H1 (cell line): ENCODE measurements around the gene SCAPER. TPM values are rescaled to one million over a fixed set of nuclear protein-coding genes. Genes with fewer than 3 reads are reported as not detected.
"Not testable (repeated sequence)": the region's sequence is repeated elsewhere in the genome, so short reads cannot be mapped to it uniquely, and the experiment has no call there.

Experiments
- CTCF ChIA-PET: fragments of 300-600 bp; sonication (Branson Sonifier 250); formaldehyde crosslinking; loops from one replicate; lab custom pipeline; 2021; ENCODE audit not compliant: partially characterized antibody; lab: Charles Lee
- POLR2A ChIA-PET: fragments of 300-600 bp; sonication (Branson Sonifier 250); formaldehyde crosslinking; loops from one replicate; lab custom pipeline; 2021; ENCODE audit warnings: inconsistent platforms; ENCODE audit not compliant: partially characterized antibody; lab: Charles Lee
- DNase-seq, 2 experiments: peaks; one replicate each; pipeline versions ENCODE4 v3.0.0 to v3.0.0-alpha.2; 2010 to 2022; ENCODE audit warnings: low spot score in 2 of 2, low read depth in 1 of 2, mixed read lengths in 1 of 2
- FAIRE-seq: peaks from 2 replicates; lab custom pipeline; 2011; peaks lifted over from hg19 to GRCh38; lab: Jason Lieb, UNC
- H2AFZ ChIP-seq: 2 replicates; pipeline ENCODE4 v1.8.1; 2012; ENCODE audit warnings: low read length, inconsistent platforms
- H2AK5ac ChIP-seq: 2 replicates; pipeline ENCODE4 v1.6.1; 2013; ENCODE audit warnings: low read depth, low read length
- H2BK120ac ChIP-seq: replicated peaks from 2 replicates; pipeline ENCODE3; 2013; ENCODE audit warnings: low read depth, low read length, inconsistent platforms
- H2BK12ac ChIP-seq: 2 replicates; pipeline ENCODE4 v1.6.1; 2013; ENCODE audit warnings: low read depth, low read length
- H2BK15ac ChIP-seq: 2 replicates; pipeline ENCODE4 v1.6.1; 2013; ENCODE audit warnings: low read length
- H2BK20ac ChIP-seq: 2 replicates; pipeline ENCODE4 v1.6.1; 2013; ENCODE audit warnings: low read length
- H2BK5ac ChIP-seq: 2 replicates; pipeline ENCODE4 v1.6.1; 2013; ENCODE audit warnings: low read depth, low read length
- H3K14ac ChIP-seq: 2 replicates; pipeline ENCODE4 v1.6.1; 2013; ENCODE audit warnings: inconsistent platforms; ENCODE audit not compliant: insufficient read length
- H3K18ac ChIP-seq: 2 replicates; pipeline ENCODE4 v1.6.1; 2013; ENCODE audit warnings: low read length; ENCODE audit errors: extremely low read depth
- H3K23ac ChIP-seq: 2 replicates; pipeline ENCODE4 v1.6.1; 2013; ENCODE audit warnings: inconsistent platforms; ENCODE audit not compliant: insufficient read length
- H3K23me2 ChIP-seq: 2 replicates; pipeline ENCODE4 v1.6.1; 2013; ENCODE audit warnings: low read depth, low read length
- H3K27ac ChIP-seq: 2 replicates; pipeline ENCODE4 v1.6.1; 2011; ENCODE audit warnings: low read depth, low read length, inconsistent platforms
- H3K27me3 ChIP-seq, 4 experiments: replicated peaks in 1 of 4; 1 replicate in 1 of 4; 2 replicates in 3 of 4; pipeline versions ENCODE4 v1.6.1 to v1.8.1; 2011 to 2013; ENCODE audit warnings: low read length in 3 of 4, mild to moderate bottlenecking in 3 of 4, inconsistent platforms in 2 of 4, mixed read lengths in 2 of 4, moderate library complexity in 1 of 4; ENCODE audit not compliant: control insufficient read depth in 3 of 4, insufficient read depth in 3 of 4; ENCODE audit errors: extremely low read depth in 1 of 4
- H3K36me3 ChIP-seq, 4 experiments: 2 replicates each; pipeline versions ENCODE4 v1.6.1 to v1.8.1; 2011 to 2013; ENCODE audit warnings: mild to moderate bottlenecking in 4 of 4, low read length in 3 of 4, moderate library complexity in 2 of 4, control low read depth in 1 of 4, inconsistent platforms in 1 of 4; ENCODE audit not compliant: insufficient read depth in 4 of 4, control insufficient read depth in 2 of 4
- H3K4ac ChIP-seq: replicated peaks from 2 replicates; pipeline ENCODE3; 2013; ENCODE audit warnings: low read length, low read depth, mixed read lengths, inconsistent platforms; ENCODE audit not compliant: insufficient read length
- H3K4me1 ChIP-seq, 4 experiments: replicated peaks in 1 of 4; 1 replicate in 1 of 4; 2 replicates in 3 of 4; pipeline versions ENCODE4 v1.6.1 to v1.8.1; 2011 to 2013; ENCODE audit warnings: low read length in 3 of 4, inconsistent platforms in 2 of 4, mixed read lengths in 1 of 4; ENCODE audit not compliant: insufficient read depth in 4 of 4, control insufficient read depth in 3 of 4
- H3K4me2 ChIP-seq, 2 experiments: 2 replicates each; pipeline versions ENCODE4 v1.6.1 to v1.8.1; 2011 to 2013; ENCODE audit warnings: low read depth in 2 of 2, low read length in 2 of 2, control low read depth in 1 of 2, inconsistent platforms in 1 of 2, mild to moderate bottlenecking in 1 of 2; ENCODE audit not compliant: insufficient read depth in 1 of 2
- H3K4me3 ChIP-seq, 4 experiments: fragments of 200-600, 300-600 bp in 1 of 4; sonication (generic), shearing (Covaris generic), sonication (Bioruptor Twin) in 1 of 4; 2 replicates each; pipeline versions ENCODE4 v1.5.1 to v1.8.1; 2011 to 2016; ENCODE audit warnings: low read length in 4 of 4, low read depth in 3 of 4, control low read depth in 2 of 4, inconsistent platforms in 2 of 4, mild to moderate bottlenecking in 2 of 4, mixed read lengths in 1 of 4, moderate library complexity in 1 of 4; ENCODE audit not compliant: insufficient read depth in 2 of 4; ENCODE audit errors: extremely low read depth in 1 of 4
- H3K56ac ChIP-seq: replicated peaks from 2 replicates; pipeline ENCODE3; 2013; ENCODE audit warnings: low read depth, mild to moderate bottlenecking, mixed read lengths, low read length, inconsistent platforms; ENCODE audit not compliant: insufficient read length
- H3K79me1 ChIP-seq: 2 replicates; pipeline ENCODE4 v1.6.1; 2013; ENCODE audit warnings: low read depth, low read length, control low read depth
- H3K79me2 ChIP-seq, 2 experiments: 2 replicates each; pipeline versions ENCODE4 v1.6.1 to v1.8.1; 2012 to 2013; ENCODE audit warnings: low read length in 2 of 2, mild to moderate bottlenecking in 2 of 2, inconsistent platforms in 1 of 2; ENCODE audit not compliant: insufficient read depth in 2 of 2, control insufficient read depth in 1 of 2
- H3K9ac ChIP-seq, 4 experiments: replicated peaks in 1 of 4; 1 replicate in 1 of 4; 2 replicates in 3 of 4; pipeline versions ENCODE4 v1.6.1 to v1.8.1; 2011 to 2013; ENCODE audit warnings: low read depth in 3 of 4, low read length in 3 of 4, control low read depth in 2 of 4, mild to moderate bottlenecking in 2 of 4, moderate library complexity in 2 of 4, inconsistent platforms in 1 of 4; ENCODE audit errors: extremely low read depth in 1 of 4
- H3K9me3 ChIP-seq, 2 experiments: 2 replicates each; pipeline versions ENCODE4 v1.6.1 to v1.8.1; 2012 to 2013; ENCODE audit warnings: mild to moderate bottlenecking in 2 of 2, moderate library complexity in 2 of 2, control low read depth in 1 of 2, inconsistent platforms in 1 of 2, low read depth in 1 of 2, low read length in 1 of 2, mixed read lengths in 1 of 2; ENCODE audit not compliant: insufficient read depth in 2 of 2
- H4K20me1 ChIP-seq, 2 experiments: replicated peaks in 1 of 2; 2 replicates each; pipeline versions ENCODE3 to v1.8.1; 2011 to 2013; ENCODE audit warnings: inconsistent platforms in 2 of 2, low read length in 2 of 2, mild to moderate bottlenecking in 1 of 2; ENCODE audit not compliant: insufficient read depth in 2 of 2, control insufficient read depth in 1 of 2
- H4K5ac ChIP-seq: 2 replicates; pipeline ENCODE4 v1.6.1; 2013; ENCODE audit warnings: low read length, low read depth, mixed read lengths, inconsistent platforms; ENCODE audit not compliant: insufficient read length
- H4K8ac ChIP-seq: 2 replicates; pipeline ENCODE4 v1.8.0; 2013; ENCODE audit warnings: mild to moderate bottlenecking, moderate library complexity, low read length, inconsistent platforms; ENCODE audit not compliant: insufficient read depth; ENCODE audit errors: extremely low read depth
- H4K91ac ChIP-seq: replicated peaks from 2 replicates; pipeline ENCODE3; 2013; ENCODE audit warnings: low read length, mixed read lengths, inconsistent platforms; ENCODE audit not compliant: insufficient read length
- WGBS, 2 experiments: shearing (Covaris generic) in 1 of 2; methylation state at CpG; one replicate each; pipeline versions ENCODE4 v1.1.6 to v1.1.7; 2013 to 2015; ENCODE audit warnings: low lambda C conversion rate in 2 of 2, mixed read lengths in 2 of 2, inconsistent platforms in 1 of 2, low coverage in 1 of 2, missing lambda C conversion rate in 1 of 2; ENCODE audit not compliant: insufficient replicate concordance in 2 of 2, insufficient coverage in 1 of 2, insufficient read length in 1 of 2; ENCODE audit errors: extremely low coverage in 1 of 2, missing lambda C conversion rate in 1 of 2; 5-methylcytosine and 5-hydroxymethylcytosine counted together
- microRNA-seq, 2 experiments: library from miRNA; unstranded; fragments of <30 nt; microRNA quantifications; one replicate each; pipeline versions ENCODE4 to v1.2.0, GENCODE V29; 2016 to 2020; ENCODE audit warnings: borderline microRNAs expressed in 2 of 2, borderline number of aligned reads in 2 of 2, borderline replicate concordance in 1 of 2
- polyA plus RNA-seq, 7 experiments: library from polyadenylated mRNA; depleted of rRNA in 3 of 7; stranded (reverse) in 5 of 7; unstranded in 2 of 7; fragments of >200 nt in 5 of 7; fragments of 200-250 nt in 2 of 7; gene quantifications; 1 replicate in 5 of 7; 2 replicates in 1 of 7; 4 replicates in 1 of 7; pipeline versions ENCODE4 v1.2.1 to v1.2.3, GENCODE V29; 2011 to 2013; ENCODE audit warnings: missing spikeins in 2 of 7, mixed read lengths in 2 of 7
- small RNA-seq: library from polyadenylated mRNA; stranded (forward); fragments of <200 nt; extraction: miRNeasy Mini kit (QIAGEN cat#:217004); gene quantifications from one replicate; pipeline ENCODE3, GENCODE V24; 2013; ENCODE audit not compliant: insufficient read depth
- total RNA-seq: library from RNA; stranded (reverse); fragmentation: NEBNext Ultra II Directional; extraction: Animal tissue kit (Norgen Biotek cat#: 25700); gene quantifications from 2 replicates; pipeline ENCODE4 v1.2.1, GENCODE V29; 2021

SCAPER gene
- total and polyA plus RNA-seq, 2 of the 8 experiments (the other 6 are each of a cell fraction or from before 2014, with no cell fraction given), result 1.6 to 6.8 TPM

GRCh38 chr15:76297951-76298350 lies 607.2 kb downstream of the SCAPER start:
- H2BK120ac ChIP-seq, H3K27ac ChIP-seq, H3K4me1 ChIP-seq, H4K91ac ChIP-seq, H3K9ac ChIP-seq, H3K4me3 ChIP-seq, H3K9me3 ChIP-seq, DNase-seq, H3K18ac ChIP-seq, POLR2A ChIA-PET, H2AFZ ChIP-seq, FAIRE-seq, H3K36me3 ChIP-seq, H3K4ac ChIP-seq, H3K56ac ChIP-seq, H2AK5ac ChIP-seq, H3K27me3 ChIP-seq, H3K4me2 ChIP-seq, H2BK5ac ChIP-seq, H3K14ac ChIP-seq, H4K5ac ChIP-seq, H2BK12ac ChIP-seq, H3K23ac ChIP-seq, H3K79me1 ChIP-seq, H3K23me2 ChIP-seq, H2BK20ac ChIP-seq, H2BK15ac ChIP-seq, H4K8ac ChIP-seq, H4K20me1 ChIP-seq: not testable (repeated sequence)
- CTCF ChIA-PET, result interaction anchor here (1.0 kb wide), 1 partner anchor 62 kb away, joined by 3 read pairs; no protein-coding TSS in a partner anchor
- WGBS, 2 experiments, result 85% methylated on average over 4 of the region's 4 CpGs; no CpG with 5 or more reads in 1 of the 2 experiments
- H3K79me2 ChIP-seq, result peaks cover 0 to 39% of the 10 kb centered on the region in 2 experiments; a peak in 2 of 4 replicates

Small RNAs within 50 kb of the gene (microRNA-seq; reads per million reads assigned to microRNA genes)
- gene MIR3713, result 0 reads per million in 2 experiments

Small RNAs within 50 kb of the gene (small RNA-seq; reads per million reads assigned to genes)
- gene AC090751.1 (not detected), gene MIR3713 (not detected)

Other genes starting within 250 kb of the SCAPER start
- gene RCN2, start 26.4 kb upstream of the SCAPER start, total RNA-seq, result 125 and 137 TPM in 2 replicates
- 33.3 and 65.6 TPM in 2 replicates for gene RCN2, start 26.4 kb upstream of the SCAPER start, polyA plus RNA-seq (2011; rRNA removed)
- 0.63 and 1.8 TPM in 2 replicates for gene PSTPIP1, start 89.8 kb upstream of the SCAPER start, total RNA-seq
- 1.6 and 3.0 TPM in 2 replicates for gene PSTPIP1, start 89.8 kb upstream of the SCAPER start, polyA plus RNA-seq (2011; rRNA removed)
- 107 and 112 TPM in 2 replicates for gene TSPAN3, start 165.8 kb upstream of the SCAPER start, total RNA-seq
- 172 and 238 TPM in 2 replicates for gene TSPAN3, start 165.8 kb upstream of the SCAPER start, polyA plus RNA-seq (2011; rRNA removed)